ENCODE data around the gene CCNY. TPM values are rescaled to one million over a fixed set of nuclear protein-coding genes. Genes with fewer than 3 reads are reported as not detected.

Gene CCNY
- total and polyA plus RNA-seq, 2 experiments from 2014 or later: 38.9 to 79.9 TPM

GRCh38 chr10:35387768-35388167 is 51.5 kb downstream of the CCNY start:
- DNase-seq (ENCODE audit: low read depth in 1 of 2, low spot score in 1 of 2): peak in 1 of 2 donors; percentile 72
- H3K27ac ChIP-seq: no peak overlapping the region
- no peaks in the 10 kb centered on the region for H3K36me3 ChIP-seq
- no peaks in the 10 kb centered on the region for H3K27me3 ChIP-seq
- no peak overlapping the region for H3K4me3 ChIP-seq
- H3K4me1 ChIP-seq (ENCODE audit: low read depth): peaks cover 6% of the 10 kb centered on the region
- H3K9me3 ChIP-seq (ENCODE audit: low read depth): no peaks in the 10 kb centered on the region
- TF ChIP-seq CTCF (IDR thresholded peaks at IDR 0.05; ENCODE audit: low read depth, low read length): no peak

- no peaks in the 10 kb centered on the region for H3K9me3 ChIP-seq (ENCODE audit: low read depth)
- H3K4me1 ChIP-seq (ENCODE audit: low read depth): peaks cover 6% of the 10 kb centered on the region
- H3K27me3 ChIP-seq: no peaks in the 10 kb centered on the region
- H3K4me3 ChIP-seq: no peak overlapping the region
- DNase-seq (ENCODE audit: low read depth in 1 of 2, low spot score in 1 of 2): no peak
- no peak for TF ChIP-seq CTCF (IDR thresholded peaks at IDR 0.05; ENCODE audit: low read depth, low read length)
- no peaks in the 10 kb centered on the region for H3K36me3 ChIP-seq
- no peak overlapping the region for H3K27ac ChIP-seq
Measured at GRCh38 chr10:35388197-35388596, 51.9 kb downstream of the CCNY start.

GRCh38 chr10:35388682-35389081 is 52.4 kb downstream of the CCNY start:
- Histone ChIP-seq H3K4me3 (no peak overlapping the region), H3K27me3 (no peaks in the 10 kb centered on the region), H3K4me1 (ENCODE audit: low read depth) (peaks cover 6% of the 10 kb centered on the region), H3K9me3 (ENCODE audit: low read depth) (no peaks in the 10 kb centered on the region), H3K36me3 (no peaks in the 10 kb centered on the region), H3K27ac (no peak overlapping the region)
- TF ChIP-seq CTCF (IDR thresholded peaks at IDR 0.05; ENCODE audit: low read depth, low read length): no peak
- DNase-seq (ENCODE audit: low read depth in 1 of 2, low spot score in 1 of 2): no peak

GRCh38 chr10:35390161-35390840 is 54.0 kb downstream of the CCNY start:
- no peak for TF ChIP-seq CTCF (IDR thresholded peaks at IDR 0.05; ENCODE audit: low read depth, low read length)

GRCh38 chr10:35390843-35391152 is 54.5 kb downstream of the CCNY start:
- no peak overlapping the region for H3K27ac ChIP-seq
- no peaks in the 10 kb centered on the region for H3K27me3 ChIP-seq
- no peak for TF ChIP-seq CTCF (IDR thresholded peaks at IDR 0.05; ENCODE audit: low read depth, low read length)
- no peak for DNase-seq (ENCODE audit: low read depth in 1 of 2, low spot score in 1 of 2)
- H3K36me3 ChIP-seq: no peaks in the 10 kb centered on the region
- H3K4me1 ChIP-seq (ENCODE audit: low read depth): peaks cover 23% of the 10 kb centered on the region
- no peak overlapping the region for H3K4me3 ChIP-seq
- H3K9me3 ChIP-seq (ENCODE audit: low read depth): no peaks in the 10 kb centered on the region

More at GRCh38 chr10:35390161-35390840, 54.0 kb downstream of the CCNY start:
- peaks cover 18% of the 10 kb centered on the region for H3K4me1 ChIP-seq (ENCODE audit: low read depth)
- no peak for DNase-seq (ENCODE audit: low read depth in 1 of 2, low spot score in 1 of 2)
- no peaks in the 10 kb centered on the region for H3K27me3 ChIP-seq
- H3K4me3 ChIP-seq: no peak overlapping the region
- no peaks in the 10 kb centered on the region for H3K36me3 ChIP-seq
- H3K27ac ChIP-seq: no peak overlapping the region
- H3K9me3 ChIP-seq (ENCODE audit: low read depth): no peaks in the 10 kb centered on the region

Data from cardiac muscle cell (in vitro differentiated cells and primary cell).